ENCODE data around the gene LUZP2.

- TF ChIP-seq CTCF (IDR thresholded peaks at IDR 0.05) (no peak), ZFX (IDR thresholded peaks at IDR 0.05; ENCODE audit: borderline replicate concordance) (no peak)
These were observed 157.0 kb downstream of the LUZP2 start for GRCh38 chr11:24653901-24654300.

All from 22Rv1 (cell line).